IMR-90 (cell line): Measurements from ENCODE around the gene ZNF774. TPM values are rescaled to one million over a fixed set of nuclear protein-coding genes. Genes with fewer than 3 reads are reported as not detected.

Experiments used
- ATAC-seq: fragments of 200-7000 bp; cut with Tn5 transposase; 2 replicates; pipeline ENCODE4 v1.9.1; 2020; ENCODE audit warnings: low read depth, mild to moderate bottlenecking, moderate library complexity
- BruUV-seq: library from RNA; stranded (reverse); fragments of 400-500 nt; replicated peaks from 2 replicates; lab custom pipeline; 2021; lab: Mats Ljungman, UMichigan
- CTCF ChIA-PET: fragments of 300-600 bp; formaldehyde crosslinking; extraction: SDS; loops from one replicate; lab custom pipeline; 2021; ENCODE audit warnings: antibody characterized with exemption; lab: Yijun Ruan, JAX
- POLR2A ChIA-PET: fragments of 300-600 bp; sonication (Branson Sonifier 250); formaldehyde crosslinking; loops from one replicate; lab custom pipeline; 2022; ENCODE audit warnings: antibody characterized with exemption; ENCODE audit not compliant: unreplicated experiment; lab: Charles Lee
- DNase-seq: peaks from one replicate; pipeline ENCODE4 v3.0.0; 2013
- H2AFZ ChIP-seq: replicated peaks from 2 replicates; pipeline ENCODE3; 2013; ENCODE audit warnings: low read length, mild to moderate bottlenecking; ENCODE audit not compliant: poor library complexity
- H2AK5ac ChIP-seq: 2 replicates; pipeline ENCODE4 v1.6.1; 2013; ENCODE audit warnings: low read depth, low read length, inconsistent platforms
- H2AK9ac ChIP-seq: replicated peaks from 2 replicates; pipeline ENCODE3; 2013; ENCODE audit warnings: mild to moderate bottlenecking, low read depth, low read length, moderate library complexity; ENCODE audit not compliant: poor library complexity
- H2BK120ac ChIP-seq: 2 replicates; pipeline ENCODE4 v1.6.1; 2013; ENCODE audit warnings: low read depth, low read length, inconsistent platforms
- H2BK15ac ChIP-seq: 3 replicates; pipeline ENCODE4 v1.6.1; 2013; ENCODE audit warnings: low read depth, low read length, inconsistent platforms
- H2BK20ac ChIP-seq: 2 replicates; pipeline ENCODE4 v1.6.1; 2013; ENCODE audit warnings: low read depth, mild to moderate bottlenecking, inconsistent platforms, low read length, moderate library complexity
- H2BK5ac ChIP-seq: 2 replicates; pipeline ENCODE4 v1.6.1; 2013; ENCODE audit warnings: mild to moderate bottlenecking, low read depth, low read length, inconsistent platforms; ENCODE audit not compliant: poor library complexity, severe bottlenecking
- H3K14ac ChIP-seq: replicated peaks from 2 replicates; pipeline ENCODE4 v1.6.1; 2013; ENCODE audit warnings: low read depth, low read length, inconsistent platforms
- H3K18ac ChIP-seq: 2 replicates; pipeline ENCODE4 v1.6.1; 2013; ENCODE audit warnings: low read depth, low read length, control low read depth
- H3K23ac ChIP-seq: 2 replicates; pipeline ENCODE4 v1.6.1; 2013; ENCODE audit warnings: low read depth, low read length, inconsistent platforms
- H3K27ac ChIP-seq: 2 replicates; pipeline ENCODE4 v1.5.1; 2013; ENCODE audit warnings: mild to moderate bottlenecking, control low read depth, low read length; ENCODE audit not compliant: insufficient read depth
- H3K27me3 ChIP-seq: 2 replicates; pipeline ENCODE4 v1.6.1; 2013; ENCODE audit warnings: low read length; ENCODE audit not compliant: control insufficient read depth, insufficient read depth
- H3K36me3 ChIP-seq: 2 replicates; pipeline ENCODE4 v1.6.1; 2013; ENCODE audit warnings: low read length, mixed read lengths; ENCODE audit not compliant: control insufficient read depth, insufficient read depth
- H3K4ac ChIP-seq: 2 replicates; pipeline ENCODE4 v1.6.1; 2013; ENCODE audit warnings: low read depth, low read length, inconsistent platforms
- H3K4me1 ChIP-seq: 2 replicates; pipeline ENCODE4 v1.6.1; 2013; ENCODE audit warnings: low read length, mixed read lengths; ENCODE audit not compliant: control insufficient read depth, insufficient read depth
- H3K4me2 ChIP-seq: 2 replicates; pipeline ENCODE4 v1.6.1; 2013; ENCODE audit warnings: low read depth, mild to moderate bottlenecking, control low read depth, low read length, moderate library complexity
- H3K4me3 ChIP-seq: 2 replicates; pipeline ENCODE4 v1.5.1; 2013; ENCODE audit warnings: low read depth, mild to moderate bottlenecking, control low read depth, low read length, moderate library complexity; ENCODE audit not compliant: insufficient read depth
- H3K56ac ChIP-seq: 2 replicates; pipeline ENCODE4 v1.6.1; 2013; ENCODE audit warnings: low read length, inconsistent platforms; ENCODE audit not compliant: insufficient read depth; ENCODE audit errors: extremely low read depth
- H3K79me1 ChIP-seq, 2 experiments: 2 replicates each; pipeline ENCODE4 v1.6.1; 2013; ENCODE audit warnings: low read length in 2 of 2, inconsistent platforms in 1 of 2, low read depth in 1 of 2
- H3K9ac ChIP-seq: 2 replicates; pipeline ENCODE4 v1.6.1; 2013; ENCODE audit warnings: low read depth, low read length, control low read depth
- H3K9me1 ChIP-seq: 2 replicates; pipeline ENCODE4 v1.6.1; 2013; ENCODE audit warnings: low read length, inconsistent platforms; ENCODE audit not compliant: insufficient read depth
- H3K9me3 ChIP-seq: 2 replicates; pipeline ENCODE4 v1.6.1; 2013; ENCODE audit warnings: low read length; ENCODE audit not compliant: control insufficient read depth, insufficient read depth
- H4K20me1 ChIP-seq: 2 replicates; pipeline ENCODE4 v1.6.1; 2013; ENCODE audit warnings: low read length, inconsistent platforms; ENCODE audit not compliant: insufficient read depth
- H4K5ac ChIP-seq: 2 replicates; pipeline ENCODE4 v1.6.1; 2013; ENCODE audit warnings: mild to moderate bottlenecking, low read depth, low read length, control low read depth
- H4K8ac ChIP-seq, 2 experiments: 2 replicates each; pipeline ENCODE4 v1.6.1; 2013; ENCODE audit warnings: low read depth in 2 of 2, low read length in 2 of 2, control low read depth in 1 of 2, inconsistent platforms in 1 of 2
- H4K91ac ChIP-seq: 2 replicates; pipeline ENCODE4 v1.6.1; 2013; ENCODE audit warnings: low read depth, low read length, inconsistent platforms; ENCODE audit not compliant: insufficient read depth
- BHLHE40 ChIP-seq: fragments of 150-350 bp; IDR thresholded peaks from 2 replicates; pipeline ENCODE4 v1.6.1; 2016; ENCODE audit warnings: mild to moderate bottlenecking, low read depth, low read length
- CTCF ChIP-seq: conservative IDR thresholded peaks from 2 replicates; pipeline ENCODE4 v1.5.1; 2012; ENCODE audit warnings: mild to moderate bottlenecking, low read depth, low read length, improper control_type of control experiment
- MAFK ChIP-seq: IDR thresholded peaks from 2 replicates; pipeline ENCODE4 v1.6.1; 2012; ENCODE audit warnings: low read depth, low read length, improper control_type of control experiment
- MXI1 ChIP-seq: IDR thresholded peaks from 2 replicates; pipeline ENCODE4 v1.6.1; 2012; ENCODE audit warnings: low read depth, mild to moderate bottlenecking, low read length, moderate library complexity, borderline replicate concordance
- NFE2L2 ChIP-seq: fragments of 150-350 bp; IDR thresholded peaks from 2 replicates; pipeline ENCODE4 v1.6.1; 2016; ENCODE audit warnings: low read depth, mild to moderate bottlenecking, low read length
- RAD21 ChIP-seq: IDR thresholded peaks from 2 replicates; pipeline ENCODE4 v1.6.1; 2012; ENCODE audit warnings: low read length, improper control_type of control experiment
- RFX5 ChIP-seq: IDR thresholded peaks from 2 replicates; pipeline ENCODE4 v1.8.0; 2012; ENCODE audit warnings: low read depth, mild to moderate bottlenecking, low read length, moderate library complexity
- WGBS, 2 experiments: methylation state at CpG; one replicate each; pipeline versions ENCODE4 v1.1.5 to v1.1.7; 2013; ENCODE audit warnings: missing lambda C conversion rate in 2 of 2; ENCODE audit not compliant: insufficient read length in 1 of 2; ENCODE audit errors: extremely low coverage in 2 of 2; 5-methylcytosine and 5-hydroxymethylcytosine counted together
- dilution Hi-C: fragments of 300-500 bp; cut with HindIII; formaldehyde crosslinking; loops from one replicate; pipeline ENCODE4 v1.14.3; 2018; ENCODE audit warnings: low sequenced_read_pairs; ENCODE audit not compliant: unreplicated experiment
- in situ Hi-C: fragments of 300-500 bp; cut with MboI; formaldehyde crosslinking; loops from 3 replicates; pipeline ENCODE4 v1.14.3; 2019; ENCODE audit warnings: low sequenced_read_pairs, inconsistent platforms, mixed read lengths
- intact Hi-C: fragments of 100-400 bp; cut with micrococcal nuclease; formaldehyde crosslinking; loops from 2 replicates; pipeline ENCODE4 v1.10.0; 2022
- polyA plus RNA-seq, 3 experiments: library from polyadenylated mRNA; depleted of rRNA; stranded (reverse); fragments of >200 nt; gene quantifications; 2 replicates each; pipeline ENCODE4 v1.2.3, GENCODE V29; 2012; ENCODE audit warnings: low replicate concordance in 1 of 3
- total RNA-seq: library from RNA; depleted of rRNA; stranded (reverse); fragments of >200 nt; gene quantifications from 2 replicates; pipeline ENCODE4 v1.2.3, GENCODE V29; 2012

The ZNF774 gene
- total and polyA plus RNA-seq, 2 of the 4 experiments (the other 2 are of a cell fraction): 0.91 to 1.1 TPM

- no peak for ATAC-seq
- no peak overlapping the region for H3K9ac ChIP-seq
- H3K9me1 ChIP-seq: peaks cover 8% of the 10 kb centered on the region
- no peaks in the 10 kb centered on the region for H3K36me3 ChIP-seq
- no peak overlapping the region for H3K4ac ChIP-seq
- H3K4me1 ChIP-seq: peaks cover 8% of the 10 kb centered on the region
- WGBS, 2 experiments: no CpG with 5 or more reads among the region's 3 CpGs
- dilution Hi-C loops: no loop called here
- H2BK120ac ChIP-seq: no peak overlapping the region
- in situ Hi-C loops: no loop called here
- H4K20me1 ChIP-seq: no peaks in the 10 kb centered on the region
- no peak overlapping the region for H3K56ac ChIP-seq
- no peak for DNase-seq
- no TSS peak for BruUV-seq
- no peak overlapping the region for H3K14ac ChIP-seq
- no peak overlapping the region for H2BK5ac ChIP-seq
- H4K91ac ChIP-seq: no peak overlapping the region
- H3K4me2 ChIP-seq: no peak overlapping the region
- no peak overlapping the region for H4K8ac ChIP-seq
- H3K79me1 ChIP-seq: no peaks in the 10 kb centered on the region; a peak in 1 of 4 replicates
- H3K27ac ChIP-seq: no peak overlapping the region
- POLR2A ChIA-PET: no interaction called here
- no peaks in the 10 kb centered on the region for H3K27me3 ChIP-seq
- no peaks in the 10 kb centered on the region for H3K9me3 ChIP-seq
- H2BK20ac ChIP-seq: no peak overlapping the region
- H2AK9ac ChIP-seq: no peak overlapping the region
- H2AFZ ChIP-seq: no peak overlapping the region
- no peak overlapping the region for H3K18ac ChIP-seq
- intact Hi-C loops: no loop called here
- no peak for TF ChIP-seq RFX5
- TF ChIP-seq CTCF: no peak
- no peak for TF ChIP-seq BHLHE40
- no peak for TF ChIP-seq MXI1
- no peak for TF ChIP-seq NFE2L2
- no peak for TF ChIP-seq RAD21
- TF ChIP-seq MAFK: no peak
- no peak overlapping the region for H4K5ac ChIP-seq
- no peak overlapping the region for H3K4me3 ChIP-seq
- no peak overlapping the region for H2AK5ac ChIP-seq
- no peak overlapping the region for H2BK15ac ChIP-seq
- CTCF ChIA-PET: no interaction called here
- H3K23ac ChIP-seq: no peak overlapping the region
These were observed 17.8 kb upstream of the ZNF774 start for GRCh38 chr15:90334304-90334731.
